OCI-LY3 (cell line): ENCODE measurements around the gene BTBD8.
"Not testable (repeated sequence)": the region's sequence is repeated elsewhere in the genome, so short reads cannot be mapped to it uniquely, and the experiment has no call there.

ENCODE experiments used
- H2AFZ ChIP-seq: fragments of 200-600, 300-600 bp; shearing (Covaris generic); 2 replicates; pipeline ENCODE4 v1.6.0; 2014; ENCODE audit warnings: antibody characterized with exemption, low read depth, low read length
- H3K27ac ChIP-seq: fragments of 200-600, 300-600 bp; sonication (generic); 2 replicates; pipeline ENCODE4 v1.5.1; 2014; ENCODE audit warnings: mild to moderate bottlenecking, low read length, moderate library complexity, mixed read lengths
- H3K27me3 ChIP-seq: fragments of 200-600, 300-600 bp; sonication (generic); 2 replicates; pipeline ENCODE4 v1.6.1; 2014; ENCODE audit warnings: low read depth, low read length, mixed read lengths
- H3K36me3 ChIP-seq: fragments of 200-600, 300-600 bp; sonication (generic); replicated peaks from 2 replicates; pipeline ENCODE3; 2014; ENCODE audit warnings: low read depth, low read length, mixed read lengths
- H3K4me1 ChIP-seq: fragments of 300-600, 200-600 bp; sonication (generic); 2 replicates; pipeline ENCODE4 v1.6.1; 2014; ENCODE audit warnings: low read length, mixed read lengths
- H3K4me2 ChIP-seq: fragments of 200-600, 300-600 bp; sonication (generic); 2 replicates; pipeline ENCODE4 v1.6.1; 2014; ENCODE audit warnings: low read length, mixed read lengths
- H3K4me3 ChIP-seq: fragments of 300-600, 200-600 bp; sonication (generic); 2 replicates; pipeline ENCODE4 v1.5.1; 2014; ENCODE audit warnings: antibody characterized with exemption, mild to moderate bottlenecking, low read length, moderate library complexity
- H3K79me2 ChIP-seq: fragments of 300-600, 200-600 bp; shearing (Covaris generic); 2 replicates; pipeline ENCODE4 v1.6.1; 2014; ENCODE audit warnings: mild to moderate bottlenecking, low read length, mixed read lengths
- H3K9ac ChIP-seq: fragments of 300-600, 200-600 bp; shearing (Covaris generic); 2 replicates; pipeline ENCODE4 v1.6.0; 2014; ENCODE audit warnings: mild to moderate bottlenecking, low read length, moderate library complexity
- H3K9me3 ChIP-seq: fragments of 200-600, 300-600 bp; shearing (Covaris generic); 2 replicates; pipeline ENCODE4 v1.6.1; 2014; ENCODE audit warnings: low read length, mixed read lengths; ENCODE audit not compliant: insufficient read depth
- H4K20me1 ChIP-seq: fragments of 200-600, 300-600 bp; sonication (generic); 2 replicates; pipeline ENCODE4 v1.6.1; 2016; ENCODE audit warnings: low read length, mixed read lengths; ENCODE audit not compliant: insufficient read depth
- EZH2phosphoT487 ChIP-seq: fragments of 200-600 bp; shearing (Covaris generic); IDR thresholded peaks from 2 replicates; pipeline ENCODE4 v1.6.1; 2018; ENCODE audit warnings: antibody characterized with exemption, mixed run types, low read depth
- TF ChIP-seq, protein P1 (sequence below): fragments of 200-600, 300-600 bp; sonication (generic); IDR thresholded peaks from 2 replicates; pipeline ENCODE4 v1.5.1; 2014; ENCODE audit warnings: antibody characterized with exemption, low read length, low read depth

BTBD8 gene

DNA sequence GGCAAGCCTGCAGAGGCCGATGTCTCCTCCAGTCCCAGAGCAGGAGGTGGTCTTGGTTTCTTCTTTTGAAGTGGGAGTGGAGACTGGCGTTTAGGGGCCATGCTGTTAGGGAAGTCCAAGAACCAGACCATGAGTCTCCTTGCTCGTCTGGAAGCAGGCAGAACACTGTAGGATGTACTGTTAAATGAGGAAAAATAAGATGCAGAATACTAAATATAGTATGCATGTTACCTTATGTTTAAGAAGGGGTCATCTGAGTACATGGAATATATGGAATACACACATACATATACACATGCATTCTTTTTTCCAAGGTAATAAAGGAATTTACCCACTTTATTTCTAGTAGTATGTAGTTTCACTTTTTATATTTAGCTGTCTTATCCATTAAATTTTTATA, 4.8 kb upstream of the BTBD8 start, which contains the start of gene SETSIP:
Gene SETSIP, minus strand, starts transcription at position 101 of the 400 bp plus-strand sequence. Its CDS starts 0 bp downstream, at position 101.
- Histone ChIP-seq H2AFZ (no peak within 1 kb of the TSS), H3K79me2 (no peaks in the 10 kb centered on the region), H3K4me1 (no peaks in the 10 kb centered on the region), H3K9ac (no peak within 1 kb of the TSS), H4K20me1 (no peaks in the 10 kb centered on the region), H3K9me3 (no peaks in the 10 kb centered on the region), H3K27ac (no peak within 1 kb of the TSS), H3K4me3 (no peak within 1 kb of the TSS), H3K27me3 (no peaks in the 10 kb centered on the region), H3K4me2 (no peak within 1 kb of the TSS), H3K36me3 (no peaks in the 10 kb centered on the region)
- TF ChIP-seq, protein P1, sequence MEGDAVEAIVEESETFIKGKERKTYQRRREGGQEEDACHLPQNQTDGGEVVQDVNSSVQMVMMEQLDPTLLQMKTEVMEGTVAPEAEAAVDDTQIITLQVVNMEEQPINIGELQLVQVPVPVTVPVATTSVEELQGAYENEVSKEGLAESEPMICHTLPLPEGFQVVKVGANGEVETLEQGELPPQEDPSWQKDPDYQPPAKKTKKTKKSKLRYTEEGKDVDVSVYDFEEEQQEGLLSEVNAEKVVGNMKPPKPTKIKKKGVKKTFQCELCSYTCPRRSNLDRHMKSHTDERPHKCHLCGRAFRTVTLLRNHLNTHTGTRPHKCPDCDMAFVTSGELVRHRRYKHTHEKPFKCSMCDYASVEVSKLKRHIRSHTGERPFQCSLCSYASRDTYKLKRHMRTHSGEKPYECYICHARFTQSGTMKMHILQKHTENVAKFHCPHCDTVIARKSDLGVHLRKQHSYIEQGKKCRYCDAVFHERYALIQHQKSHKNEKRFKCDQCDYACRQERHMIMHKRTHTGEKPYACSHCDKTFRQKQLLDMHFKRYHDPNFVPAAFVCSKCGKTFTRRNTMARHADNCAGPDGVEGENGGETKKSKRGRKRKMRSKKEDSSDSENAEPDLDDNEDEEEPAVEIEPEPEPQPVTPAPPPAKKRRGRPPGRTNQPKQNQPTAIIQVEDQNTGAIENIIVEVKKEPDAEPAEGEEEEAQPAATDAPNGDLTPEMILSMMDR = no peak
- no peak for TF ChIP-seq EZH2phosphoT487

DNA sequence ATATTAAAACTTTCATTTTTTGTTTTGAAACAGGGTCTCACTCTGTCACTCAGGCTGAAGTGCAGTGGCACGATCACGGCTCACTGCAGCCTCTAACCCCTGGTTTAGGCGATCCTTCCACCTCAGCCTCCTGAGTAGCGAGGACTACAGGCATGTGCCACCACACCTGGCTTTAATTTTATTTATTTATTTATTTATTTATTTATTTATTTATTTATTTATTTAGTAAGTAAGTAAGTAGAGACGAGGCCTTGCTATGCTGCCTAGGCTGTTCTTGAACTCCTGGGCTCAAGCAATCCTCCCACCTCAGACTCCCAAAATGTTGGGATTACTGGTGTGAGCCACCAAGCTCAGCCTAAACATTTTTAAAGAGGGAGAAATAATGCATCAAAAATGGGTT, 3.8 kb upstream of the BTBD8 start:
- H3K4me3 ChIP-seq = no peak overlapping the region
- TF ChIP-seq EZH2phosphoT487 = no peak
- TF ChIP-seq, protein P1 = no peak
- no peaks in the 10 kb centered on the region for H3K36me3 ChIP-seq
- H3K79me2 ChIP-seq = no peaks in the 10 kb centered on the region
- no peak overlapping the region for H3K4me2 ChIP-seq
- H3K9ac ChIP-seq = no peak overlapping the region
- H2AFZ ChIP-seq = no peak overlapping the region
- no peak overlapping the region for H3K27ac ChIP-seq
- H3K4me1 ChIP-seq = no peaks in the 10 kb centered on the region; the same call in 1 of the 2 replicates
- H3K27me3 ChIP-seq = no peaks in the 10 kb centered on the region
- H4K20me1 ChIP-seq = no peaks in the 10 kb centered on the region
- H3K9me3 ChIP-seq = no peaks in the 10 kb centered on the region

DNA sequence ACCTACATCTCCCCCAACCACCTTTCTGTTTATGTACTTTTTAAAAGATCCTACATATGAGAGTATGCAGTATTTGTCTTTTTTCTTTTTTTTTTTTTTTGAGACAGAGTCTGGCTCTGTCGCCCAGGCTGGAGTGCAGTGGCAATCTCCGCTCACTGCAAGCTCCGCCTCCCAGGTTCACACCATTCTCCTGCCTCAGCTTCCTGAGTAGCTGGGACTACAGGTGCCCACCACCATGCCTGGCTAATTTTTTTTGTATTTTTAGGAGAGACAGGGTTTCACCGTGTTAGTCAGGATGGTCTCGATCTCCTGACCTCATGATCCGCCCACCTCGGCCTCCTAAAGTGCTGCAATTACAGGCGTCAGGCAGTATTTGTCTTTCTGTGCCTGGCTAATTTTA, 2.1 kb upstream of the BTBD8 start:
- H3K4me3 ChIP-seq, H3K9me3 ChIP-seq, H3K4me1 ChIP-seq, H3K36me3 ChIP-seq, H3K9ac ChIP-seq, H3K27ac ChIP-seq, H3K79me2 ChIP-seq, H4K20me1 ChIP-seq, H3K4me2 ChIP-seq, H2AFZ ChIP-seq, H3K27me3 ChIP-seq: not testable (repeated sequence)

DNA sequence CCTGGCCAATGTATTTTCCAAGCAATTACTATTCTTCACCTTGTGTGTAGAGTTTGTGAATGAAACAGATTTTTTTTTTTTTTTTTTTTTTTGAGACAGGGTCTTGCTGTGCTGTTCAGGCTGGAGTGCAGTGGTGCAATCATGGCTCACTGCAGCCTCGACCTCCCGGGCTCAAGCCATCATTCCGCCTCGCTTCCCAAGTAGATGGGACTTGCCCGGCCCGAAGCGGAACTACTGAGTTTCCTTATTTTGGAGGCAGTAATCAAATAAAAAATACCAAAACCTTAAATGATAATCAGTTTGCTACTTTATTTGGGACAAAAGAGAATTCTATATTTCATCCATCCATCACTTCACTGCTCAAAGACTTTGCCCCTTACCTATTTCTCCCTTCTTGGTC, 704 bp upstream of the BTBD8 start:
- no peaks in the 10 kb centered on the region for H3K36me3 ChIP-seq
- H3K4me3 ChIP-seq = peak overlapping the region; percentile 88
- H2AFZ ChIP-seq = peak overlapping the region; percentile 94
- H3K27me3 ChIP-seq = no peaks in the 10 kb centered on the region
- no peak for TF ChIP-seq EZH2phosphoT487
- TF ChIP-seq, protein P1 = no peak
- no peaks in the 10 kb centered on the region for H3K9me3 ChIP-seq
- no peak overlapping the region for H3K9ac ChIP-seq
- no peaks in the 10 kb centered on the region; the same call in 1 of the 2 replicates for H3K4me1 ChIP-seq
- no peak overlapping the region for H3K27ac ChIP-seq
- peak overlapping the region; percentile 74 for H3K4me2 ChIP-seq
- no peaks in the 10 kb centered on the region for H4K20me1 ChIP-seq
- no peaks in the 10 kb centered on the region for H3K79me2 ChIP-seq

DNA sequence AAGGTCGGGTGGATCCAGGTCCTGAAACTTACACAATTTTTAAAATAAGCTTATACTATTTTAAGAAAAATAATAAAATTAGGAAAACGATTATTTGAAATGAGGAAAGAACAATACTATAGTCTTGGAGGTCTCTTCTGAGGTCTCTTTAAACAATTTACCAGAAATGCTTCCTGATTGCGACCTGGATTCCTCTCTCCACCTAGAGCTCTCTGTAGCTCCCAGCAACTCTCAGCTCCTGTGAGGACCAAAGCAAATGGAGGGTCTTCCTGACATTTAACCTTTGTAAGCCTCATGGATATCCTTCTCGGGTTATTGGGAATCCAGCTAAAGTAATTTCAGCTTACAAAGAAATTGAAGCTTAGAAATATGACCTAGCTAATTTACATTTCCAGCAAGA, 886 bp downstream of the BTBD8 start:
- H3K9ac ChIP-seq = peak overlapping the region; percentile 64
- H3K27ac ChIP-seq = no peak overlapping the region
- H3K27me3 ChIP-seq = no peaks in the 10 kb centered on the region
- H2AFZ ChIP-seq = peak overlapping the region; percentile 94
- H3K79me2 ChIP-seq = no peaks in the 10 kb centered on the region
- no peaks in the 10 kb centered on the region for H4K20me1 ChIP-seq
- peak overlapping the region; percentile 88 for H3K4me3 ChIP-seq
- TF ChIP-seq, protein P1 = no peak
- TF ChIP-seq EZH2phosphoT487 = no peak
- H3K4me2 ChIP-seq = peak overlapping the region; percentile 74
- no peaks in the 10 kb centered on the region for H3K36me3 ChIP-seq
- H3K9me3 ChIP-seq = no peaks in the 10 kb centered on the region
- no peaks in the 10 kb centered on the region; the same call in 1 of the 2 replicates for H3K4me1 ChIP-seq
